NCI-H2227 (cell line): ENCODE measurements around the gene ZNF205.

ENCODE experiments used
- DNase-seq: peaks from one replicate; lab custom pipeline; 2025; ENCODE audit not compliant: unreplicated experiment; lab: John Stamatoyannopoulos, UW

Gene ZNF205

GRCh38 chr16:3147046-3147756, 34.8 kb downstream of the ZNF205 start:
- no peak for DNase-seq

DNA sequence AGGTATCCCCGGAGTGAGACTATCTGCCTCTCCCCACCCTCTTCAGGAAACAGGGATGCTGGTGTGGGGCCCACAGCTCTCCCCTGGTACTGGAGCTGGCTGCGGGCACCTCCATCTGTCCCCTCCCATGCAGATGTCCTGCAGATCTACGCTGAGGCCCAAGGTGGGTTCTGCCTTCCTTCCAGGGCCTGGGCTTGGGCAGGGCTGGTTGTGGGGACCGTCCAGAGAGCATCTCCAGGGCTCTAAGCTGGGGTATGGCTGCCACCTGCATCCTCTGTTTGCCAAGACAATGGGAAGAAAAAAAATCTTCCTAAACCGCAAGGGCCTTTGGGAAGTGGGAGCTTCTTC, 35.3 kb downstream of the ZNF205 start:
- no peak for DNase-seq

DNA sequence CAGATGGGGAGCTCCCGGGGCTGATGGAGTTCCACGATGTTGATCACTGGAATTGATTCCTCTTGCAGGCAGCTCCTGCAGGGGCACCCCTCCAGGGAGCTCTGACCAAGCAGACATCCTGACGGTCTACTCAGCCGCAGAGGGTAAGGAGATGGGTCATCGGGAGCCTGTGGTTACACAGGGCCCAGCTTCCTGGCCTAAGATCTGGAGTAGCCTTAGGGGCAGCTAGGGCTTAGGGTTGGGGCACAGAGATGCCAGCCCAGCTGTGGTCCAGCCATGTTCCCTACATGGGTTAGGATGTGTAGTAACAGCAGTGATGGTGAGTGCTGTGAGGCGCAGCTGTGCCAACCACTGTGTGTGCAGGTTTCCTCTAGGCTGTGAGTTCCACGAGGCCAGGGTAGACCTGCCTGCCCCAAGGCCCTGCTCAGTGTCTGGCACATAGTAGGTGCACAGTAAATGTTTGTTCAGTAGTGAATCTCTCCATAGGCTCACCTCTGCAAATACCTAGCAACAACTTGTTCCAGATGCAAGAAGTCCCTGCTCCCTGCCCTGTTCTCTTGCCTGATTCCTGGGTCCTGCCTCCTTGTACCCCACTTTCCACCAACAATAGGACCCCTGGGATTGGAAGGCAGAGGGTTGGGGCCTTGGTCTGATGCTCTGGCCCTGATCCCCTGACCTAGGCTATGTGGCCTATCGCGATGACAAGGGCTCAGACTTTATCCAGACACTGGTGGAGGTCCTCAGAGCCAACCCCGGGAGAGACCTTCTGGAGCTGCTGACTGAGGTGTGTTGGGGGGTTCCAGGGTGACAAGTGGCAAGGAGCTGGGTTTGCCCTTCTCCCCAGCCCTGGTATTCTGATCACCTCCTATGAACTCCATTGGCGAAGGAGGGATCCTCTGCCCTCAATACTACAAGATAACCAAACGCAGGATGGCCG, 36.1 kb downstream of the ZNF205 start:
- no peak for DNase-seq

DNA sequence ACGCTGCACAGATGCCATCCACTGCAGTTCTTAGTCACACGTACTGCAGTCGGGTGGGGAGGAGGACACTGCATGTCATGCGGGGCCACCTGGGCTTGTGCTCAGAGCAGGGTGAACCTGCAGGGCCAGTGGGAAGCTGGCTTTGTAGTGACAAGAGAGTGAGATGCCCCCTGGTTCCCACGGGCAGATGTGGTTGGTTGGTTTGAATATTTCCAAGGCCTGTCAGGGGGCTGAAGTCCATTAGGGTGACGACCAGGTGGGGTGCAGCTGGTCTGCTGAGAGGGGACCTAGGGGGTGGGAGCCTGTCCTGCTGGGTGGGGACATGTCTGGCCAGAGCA, 36.8 kb downstream of the ZNF205 start:
- no peak for DNase-seq

- DNase-seq: peak; percentile 73
These were observed 37.4 kb downstream of the ZNF205 start for GRCh38 chr16:3149630-3150345.

- peak; percentile 99 for DNase-seq
These were observed 38.2 kb downstream of the ZNF205 start for GRCh38 chr16:3150346-3151218.

DNA sequence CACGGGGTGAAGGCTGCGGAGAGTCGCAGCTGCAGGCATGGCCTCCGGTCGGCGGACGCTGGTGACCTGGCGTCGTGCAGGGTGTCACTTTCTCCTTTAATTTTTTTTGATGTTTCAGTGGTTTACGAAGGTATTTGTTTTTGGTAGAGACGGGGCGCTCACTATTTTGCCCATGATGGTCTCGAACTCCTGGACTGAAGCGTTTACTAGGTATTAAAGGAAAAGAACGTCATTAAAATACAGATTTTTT, 39.6 kb downstream of the ZNF205 start:
- no peak for DNase-seq

DNA sequence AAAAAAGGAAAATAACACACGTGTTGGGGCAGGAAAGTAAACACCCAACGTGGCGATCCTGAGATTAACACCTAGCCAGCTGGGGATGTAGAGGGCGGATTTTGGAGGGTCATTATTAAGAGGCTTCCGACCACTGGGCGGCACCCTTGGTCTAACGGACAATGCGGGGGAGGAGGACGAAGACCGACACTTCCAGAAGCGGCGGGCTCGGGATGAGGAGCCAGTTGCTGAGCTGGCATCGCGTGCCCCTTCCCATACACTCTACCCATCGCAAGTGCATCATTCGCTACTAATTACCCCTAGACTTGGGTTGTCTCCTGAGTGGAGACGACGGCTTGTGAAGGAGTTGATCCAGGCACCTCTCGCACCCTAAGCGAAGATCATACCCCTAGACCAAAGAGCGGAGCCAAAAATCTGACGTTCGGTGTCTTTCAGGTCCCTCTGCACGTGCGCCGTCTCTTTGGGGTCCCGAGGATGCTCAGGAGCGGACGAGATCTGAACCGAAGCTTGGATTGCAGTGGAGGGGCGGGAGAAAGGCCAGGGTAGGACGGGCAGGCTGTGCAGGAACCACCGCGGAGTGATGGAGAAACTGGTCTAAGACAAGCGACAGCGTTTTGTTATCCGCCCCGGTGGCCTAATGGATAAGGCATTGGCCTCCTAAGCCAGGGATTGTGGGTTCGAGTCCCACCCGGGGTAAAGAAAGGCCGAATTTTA, 40.0 kb downstream of the ZNF205 start:
- DNase-seq: peak; percentile 94

GRCh38 chr16:3152991-3153368, 40.6 kb downstream of the ZNF205 start:
- DNase-seq: no peak

GRCh38 chr16:3155181-3155580, 42.8 kb downstream of the ZNF205 start:
- no peak for DNase-seq

DNA sequence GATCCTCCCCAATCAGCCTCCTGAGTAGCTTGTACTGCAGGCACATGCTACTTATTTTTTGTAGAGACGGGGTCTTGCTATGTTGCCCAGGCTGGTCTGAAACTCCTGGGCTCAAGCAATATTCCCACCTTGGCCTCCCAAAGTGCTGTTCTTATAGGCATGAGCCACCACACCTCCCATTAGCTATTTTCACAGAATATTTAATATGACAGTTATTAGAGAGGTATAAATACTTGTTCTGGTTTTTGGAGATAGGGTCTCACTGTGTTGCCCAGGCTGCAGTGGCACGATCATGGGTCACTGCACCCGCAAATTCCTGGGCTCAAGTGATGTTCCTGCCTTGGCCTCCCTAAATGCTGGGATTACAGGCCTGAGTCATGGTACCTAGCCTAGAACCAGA, 43.6 kb downstream of the ZNF205 start:
- no peak for DNase-seq

DNA sequence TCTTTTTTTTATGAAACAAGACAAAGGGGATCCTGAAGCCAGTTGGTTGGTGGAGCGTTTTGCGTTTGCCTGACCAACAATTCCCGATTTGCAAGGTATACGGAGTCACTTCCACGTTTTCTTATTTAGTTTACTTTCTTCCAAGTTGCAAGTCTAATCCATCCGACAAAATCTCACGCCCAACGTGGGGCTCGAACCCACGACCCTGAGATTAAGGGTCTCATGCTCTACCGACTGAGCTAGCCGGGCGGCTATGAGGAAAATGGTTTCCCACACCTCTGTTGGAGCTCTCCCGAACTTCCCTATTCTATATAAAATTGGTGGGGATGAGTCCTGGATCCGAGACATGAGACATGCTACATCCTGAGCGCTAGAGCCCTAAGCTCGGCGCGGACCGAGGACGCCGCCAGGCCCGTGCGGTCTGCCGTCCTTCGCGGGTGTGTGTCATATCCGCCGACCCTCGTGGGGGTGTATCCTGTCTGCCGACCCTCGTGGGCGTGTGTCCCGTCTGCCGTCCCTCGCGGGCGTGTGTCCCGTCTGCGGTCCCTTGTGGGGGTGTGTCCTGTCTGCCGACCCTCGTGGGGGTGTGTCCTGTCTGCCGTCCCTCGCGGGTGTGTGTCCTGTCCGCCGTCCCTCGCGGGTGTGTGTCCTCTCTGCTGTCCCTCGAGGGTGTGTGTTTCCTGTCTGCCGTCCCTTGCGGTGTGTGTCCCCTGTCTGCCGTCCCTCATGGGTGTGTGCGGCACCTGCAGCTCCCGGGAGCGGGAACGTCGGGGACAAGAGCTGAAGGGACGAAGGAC, 45.0 kb downstream of the ZNF205 start:
- peak; percentile 93 for DNase-seq

DNA sequence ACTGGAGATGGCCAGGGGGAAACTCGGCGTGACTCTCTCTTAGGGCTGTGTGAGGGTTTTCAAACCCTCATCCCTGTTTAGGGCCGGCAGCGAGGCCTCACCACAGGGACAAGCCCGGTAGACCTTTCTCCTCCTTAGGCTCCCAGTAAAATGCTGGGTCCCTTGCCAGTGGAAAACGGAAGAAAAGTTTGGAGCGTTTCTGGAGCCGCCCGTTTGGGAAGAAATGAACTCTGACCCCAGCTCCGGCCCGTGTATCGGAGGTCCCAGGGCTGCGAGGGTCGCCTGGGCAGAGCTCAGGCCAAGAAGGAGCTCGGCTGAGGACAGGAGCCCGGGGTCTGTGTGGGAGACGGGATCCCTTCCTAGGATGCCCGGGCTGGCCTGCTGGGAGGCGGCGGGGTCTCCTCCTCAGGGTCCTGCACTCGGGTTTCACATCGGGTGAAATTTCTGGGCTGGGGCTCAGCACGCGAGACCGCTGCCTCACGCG, 45.7 kb downstream of the ZNF205 start:
- DNase-seq: no peak

DNA sequence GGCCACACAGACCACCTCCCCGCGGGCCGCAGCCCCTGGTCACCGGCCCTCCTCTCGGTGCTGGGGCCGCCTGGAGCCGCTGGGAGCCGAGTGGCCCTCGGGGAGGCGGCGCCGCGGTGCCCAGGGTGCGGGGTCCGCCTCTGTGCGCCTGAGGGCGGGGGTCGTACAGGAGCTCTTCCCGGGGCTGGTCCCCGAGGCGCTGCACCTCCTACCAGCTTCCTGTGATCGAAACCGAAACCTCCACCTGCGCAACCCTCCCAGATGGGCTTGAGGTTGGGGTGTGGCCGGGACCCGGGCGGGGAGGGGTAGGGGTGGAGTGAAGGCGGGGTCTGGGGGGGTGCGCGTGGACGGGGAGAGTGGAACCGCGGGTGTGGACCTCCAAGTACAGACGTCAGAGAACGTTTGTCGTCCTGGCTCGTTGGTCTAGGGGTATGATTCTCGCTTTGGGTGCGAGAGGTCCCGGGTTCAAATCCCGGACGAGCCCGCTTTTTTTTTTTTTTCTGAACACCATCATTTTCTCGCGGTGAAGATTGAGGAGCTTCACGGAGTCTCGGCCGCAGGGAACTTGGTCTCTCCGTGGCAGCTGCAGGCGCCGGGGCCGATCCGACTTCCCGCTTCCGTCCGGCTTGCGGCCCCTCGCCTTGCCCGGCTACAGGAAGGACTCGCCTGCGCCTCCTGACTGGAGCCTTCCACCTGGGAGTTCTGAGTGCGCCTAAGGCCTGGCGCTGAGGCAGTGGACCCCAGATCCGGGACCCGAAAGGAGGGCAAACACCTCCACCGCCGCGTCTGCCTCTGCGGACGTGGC, 46.3 kb downstream of the ZNF205 start:
- DNase-seq: peak; percentile 85

DNA sequence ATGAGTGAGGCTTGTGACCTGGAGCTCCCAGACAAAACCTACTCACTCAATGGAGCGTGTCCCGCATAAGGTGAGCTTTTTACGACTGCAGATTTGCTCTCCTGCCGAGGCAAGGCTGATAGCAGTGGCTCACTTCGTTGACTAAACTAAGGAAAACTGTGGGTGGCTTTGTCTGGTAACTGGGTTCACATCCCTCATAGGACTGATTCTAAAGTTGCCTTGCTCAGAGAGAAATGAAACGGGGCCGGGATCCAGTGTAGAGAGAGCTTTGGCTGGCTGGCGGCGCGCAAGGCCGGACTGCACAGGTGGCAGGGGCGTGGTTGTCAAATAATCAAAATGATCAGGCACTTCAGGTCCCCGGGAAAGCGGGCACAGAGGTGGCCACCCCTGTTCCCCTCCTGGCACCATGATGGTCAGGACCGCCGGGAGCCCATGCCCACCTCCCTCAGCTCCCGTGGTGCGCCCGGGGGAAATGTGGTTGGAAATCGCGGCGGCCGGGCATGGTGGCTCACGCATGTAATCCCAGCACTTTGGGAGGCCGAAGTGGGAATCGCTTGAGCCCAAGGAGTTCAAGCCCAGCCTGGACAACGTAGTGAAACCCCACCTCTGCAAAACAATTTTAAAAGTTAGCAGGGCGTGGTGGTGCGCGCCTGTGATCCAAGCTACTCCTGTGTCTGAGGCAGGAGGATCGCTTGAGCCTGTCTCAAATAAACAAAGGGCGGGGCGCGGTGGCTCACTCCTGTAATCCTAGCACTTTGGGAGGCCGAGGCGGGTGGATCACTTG, 49.0 kb downstream of the ZNF205 start:
- peak; percentile 58 for DNase-seq

- DNase-seq: no peak
These were observed 52.0 kb downstream of the ZNF205 start for GRCh38 chr16:3164121-3164991.
